ENCODE measurements around the gene AKIRIN2. TPM values are rescaled to one million over a fixed set of nuclear protein-coding genes. Genes with fewer than 3 reads are reported as not detected.
"Not testable (repeated sequence)": the region's sequence is repeated elsewhere in the genome, so short reads cannot be mapped to it uniquely, and the experiment has no call there.

The AKIRIN2 gene
- total and polyA plus RNA-seq, 9 donors, result 24.3 to 53.6 (median 43.3) TPM

DNA sequence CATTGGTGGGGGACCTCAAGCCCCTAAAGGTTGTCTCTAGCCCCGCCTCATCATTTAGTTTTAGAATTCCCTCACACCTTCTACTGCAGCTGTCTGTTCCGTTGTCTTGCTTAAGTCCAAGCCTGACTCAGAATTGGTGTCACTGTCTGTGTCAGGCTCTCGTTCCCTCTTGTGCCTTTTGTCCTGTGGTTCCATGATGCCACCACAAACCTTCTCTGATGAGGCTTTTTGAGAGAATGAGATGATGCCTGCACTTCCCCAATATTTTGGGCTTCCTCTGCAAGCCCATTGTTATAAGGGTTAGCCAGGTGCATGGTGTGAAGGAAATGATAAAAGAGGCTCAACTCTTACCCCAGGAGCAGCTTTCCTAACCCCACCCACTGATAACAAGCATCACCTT is 8.1 kb upstream of the AKIRIN2 start:
- Histone ChIP-seq H3K27me3 (no peaks in the 10 kb centered on the region), H3K9me3 (no peaks in the 10 kb centered on the region), H3K36me3 (no peaks in the 10 kb centered on the region), H3K27ac (no peak overlapping the region), H3K4me3 (no peak overlapping the region), H3K4me1 (ENCODE audit: insufficient read depth) (no peaks in the 10 kb centered on the region)
- WGBS, 3 donors, result 88 to 92% (median 90%) methylated on average over 3 of the region's 3 CpGs
- TF ChIP-seq, protein P1, sequence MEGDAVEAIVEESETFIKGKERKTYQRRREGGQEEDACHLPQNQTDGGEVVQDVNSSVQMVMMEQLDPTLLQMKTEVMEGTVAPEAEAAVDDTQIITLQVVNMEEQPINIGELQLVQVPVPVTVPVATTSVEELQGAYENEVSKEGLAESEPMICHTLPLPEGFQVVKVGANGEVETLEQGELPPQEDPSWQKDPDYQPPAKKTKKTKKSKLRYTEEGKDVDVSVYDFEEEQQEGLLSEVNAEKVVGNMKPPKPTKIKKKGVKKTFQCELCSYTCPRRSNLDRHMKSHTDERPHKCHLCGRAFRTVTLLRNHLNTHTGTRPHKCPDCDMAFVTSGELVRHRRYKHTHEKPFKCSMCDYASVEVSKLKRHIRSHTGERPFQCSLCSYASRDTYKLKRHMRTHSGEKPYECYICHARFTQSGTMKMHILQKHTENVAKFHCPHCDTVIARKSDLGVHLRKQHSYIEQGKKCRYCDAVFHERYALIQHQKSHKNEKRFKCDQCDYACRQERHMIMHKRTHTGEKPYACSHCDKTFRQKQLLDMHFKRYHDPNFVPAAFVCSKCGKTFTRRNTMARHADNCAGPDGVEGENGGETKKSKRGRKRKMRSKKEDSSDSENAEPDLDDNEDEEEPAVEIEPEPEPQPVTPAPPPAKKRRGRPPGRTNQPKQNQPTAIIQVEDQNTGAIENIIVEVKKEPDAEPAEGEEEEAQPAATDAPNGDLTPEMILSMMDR (IDR thresholded peaks at IDR 0.05), result no peak
- no peak for TF ChIP-seq POLR2A (IDR thresholded peaks at IDR 0.05)
- TF ChIP-seq EP300 (IDR thresholded peaks at IDR 0.05), result no peak
- intact Hi-C loops (cut with DNase I), result no loop called here
- DNase-seq, result no peak

DNA sequence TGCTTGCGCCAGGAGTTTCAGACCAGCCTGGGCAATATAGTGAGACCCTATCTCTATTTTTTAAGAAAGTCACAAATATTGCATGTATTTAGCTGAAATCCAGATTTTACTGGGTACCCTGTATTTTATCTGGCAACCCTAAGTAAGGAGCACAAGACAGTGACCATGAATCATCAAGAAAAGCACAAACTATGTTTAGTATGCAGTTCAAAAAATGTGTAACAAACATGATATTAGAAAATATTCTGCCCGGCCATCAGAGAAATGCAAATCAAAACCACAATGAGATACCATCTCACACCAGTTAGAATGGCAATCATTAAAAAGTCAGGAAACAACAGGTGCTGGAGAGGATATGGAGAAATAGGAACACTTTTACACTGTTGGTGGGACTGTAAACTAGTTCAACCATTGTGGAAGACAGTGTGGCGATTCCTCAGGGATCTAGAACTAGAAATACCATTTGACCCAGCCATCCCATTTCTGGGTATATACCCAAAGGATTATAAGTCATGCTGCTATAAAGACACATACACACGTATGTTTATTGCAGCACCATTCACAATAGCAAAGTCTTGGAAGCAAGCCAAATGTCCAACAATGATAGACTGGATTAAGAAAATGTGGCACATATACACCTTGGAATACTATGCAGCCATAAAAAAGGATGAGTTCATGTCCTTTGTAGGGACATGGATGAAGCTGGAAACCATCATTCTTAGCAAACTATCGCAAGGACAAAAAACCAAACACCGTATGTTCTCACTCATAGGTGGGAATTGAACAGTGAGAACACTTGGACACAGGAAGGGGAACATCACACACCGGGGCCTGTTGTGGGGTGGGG is 6.8 kb upstream of the AKIRIN2 start:
- H3K27me3 ChIP-seq; H3K9me3 ChIP-seq; intact Hi-C loops (cut with DNase I); H3K27ac ChIP-seq; H3K4me1 ChIP-seq (ENCODE audit: insufficient read depth); H3K36me3 ChIP-seq; H3K4me3 ChIP-seq; DNase-seq: not testable (repeated sequence)
- WGBS, 3 donors, result 66 to 75% (median 71%) methylated on average over 6 to 7 of the region's 7 CpGs

DNA sequence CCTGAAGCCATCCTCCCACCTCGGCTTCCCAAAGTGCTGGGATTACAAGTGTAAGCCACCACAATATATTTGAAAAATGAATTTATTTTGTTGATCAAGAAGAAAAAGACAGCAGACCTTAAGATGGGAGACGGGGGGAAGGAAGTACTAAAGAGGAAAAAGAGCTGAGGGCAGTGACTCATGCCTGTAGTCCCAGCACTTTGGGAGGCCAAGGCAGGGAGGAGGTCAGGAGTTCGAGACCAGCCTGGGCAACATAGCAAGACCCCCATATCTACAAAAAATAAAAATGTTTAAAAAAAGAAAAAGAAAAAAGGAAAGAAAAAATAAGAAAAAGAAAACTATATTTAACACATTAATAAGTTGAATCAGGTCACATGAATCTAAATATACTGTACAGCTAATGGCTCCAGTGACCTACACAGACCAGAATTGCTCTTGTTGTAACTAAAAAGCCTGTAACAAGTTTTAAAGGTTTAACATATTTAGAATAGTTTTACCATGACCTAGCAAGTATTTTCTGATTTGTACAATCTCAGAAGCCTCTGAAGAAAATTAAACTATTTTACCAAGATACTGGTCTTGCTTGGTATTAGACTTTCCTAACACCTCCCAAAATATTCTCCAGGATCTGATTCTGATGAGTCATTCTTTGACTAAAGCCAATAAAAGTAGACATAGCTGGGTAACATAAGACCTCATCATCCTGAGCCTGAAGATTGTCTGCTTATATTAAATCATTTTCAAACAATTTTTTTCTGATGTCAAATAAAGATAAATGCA is 4.3 kb upstream of the AKIRIN2 start:
- no peak for DNase-seq
- no peaks in the 10 kb centered on the region for H3K27me3 ChIP-seq
- no peak overlapping the region for H3K4me3 ChIP-seq
- WGBS, 3 donors, result 83 to 85% (median 84%) methylated on average over 3 of the region's 3 CpGs
- no peaks in the 10 kb centered on the region for H3K36me3 ChIP-seq
- intact Hi-C loops (cut with DNase I), result no loop called here
- H3K27ac ChIP-seq, result no peak overlapping the region
- H3K9me3 ChIP-seq, result no peaks in the 10 kb centered on the region
- TF ChIP-seq, protein P1 (IDR thresholded peaks at IDR 0.05), result no peak
- TF ChIP-seq EP300 (IDR thresholded peaks at IDR 0.05) (no peak), POLR2A (IDR thresholded peaks at IDR 0.05) (no peak)
- H3K4me1 ChIP-seq (ENCODE audit: insufficient read depth), result no peaks in the 10 kb centered on the region

GRCh38 chr6:87705070-87705691 is 3.1 kb upstream of the AKIRIN2 start:
- Histone ChIP-seq H3K27me3 (no peaks in the 10 kb centered on the region), H3K4me1 (ENCODE audit: insufficient read depth) (no peaks in the 10 kb centered on the region), H3K27ac (no peak overlapping the region), H3K4me3 (no peak overlapping the region), H3K36me3 (no peaks in the 10 kb centered on the region), H3K9me3 (no peaks in the 10 kb centered on the region)
- WGBS, 3 donors, result 80 to 84% (median 84%) methylated on average over 4 of the region's 4 CpGs
- no peak for TF ChIP-seq EP300 (IDR thresholded peaks at IDR 0.05)
- TF ChIP-seq, protein P1 (IDR thresholded peaks at IDR 0.05), result no peak
- intact Hi-C loops (cut with DNase I), result no loop called here
- no peak for DNase-seq

GRCh38 chr6:87703039-87703438 is 1.0 kb upstream of the AKIRIN2 start:
- DNase-seq, result peak in 3 of 5 donors; percentile 12 to 55 (median 46)
- Histone ChIP-seq H3K27ac (peak overlapping the region in 1 of 2 donors; percentile 63), H3K4me3 (peak overlapping the region; percentile 89)
- H3K27me3 ChIP-seq; H3K4me1 ChIP-seq (ENCODE audit: insufficient read depth); H3K36me3 ChIP-seq; intact Hi-C loops (cut with DNase I); H3K9me3 ChIP-seq: not testable (repeated sequence)
- 61 to 73% (median 65%) methylated on average over 19 of the region's 19 CpGs for WGBS, 3 donors
